OCI-LY3 (cell line): ENCODE results near the gene CELF1.

ENCODE experiments used
- H2AFZ ChIP-seq: fragments of 200-600, 300-600 bp; shearing (Covaris generic); 2 replicates; pipeline ENCODE4 v1.6.0; 2014; ENCODE audit warnings: antibody characterized with exemption, low read depth, low read length
- H3K27ac ChIP-seq: fragments of 200-600, 300-600 bp; sonication (generic); 2 replicates; pipeline ENCODE4 v1.5.1; 2014; ENCODE audit warnings: mild to moderate bottlenecking, low read length, moderate library complexity, mixed read lengths
- H3K27me3 ChIP-seq: fragments of 200-600, 300-600 bp; sonication (generic); 2 replicates; pipeline ENCODE4 v1.6.1; 2014; ENCODE audit warnings: low read depth, low read length, mixed read lengths
- H3K36me3 ChIP-seq: fragments of 200-600, 300-600 bp; sonication (generic); replicated peaks from 2 replicates; pipeline ENCODE3; 2014; ENCODE audit warnings: low read depth, low read length, mixed read lengths
- H3K4me1 ChIP-seq: fragments of 300-600, 200-600 bp; sonication (generic); 2 replicates; pipeline ENCODE4 v1.6.1; 2014; ENCODE audit warnings: low read length, mixed read lengths
- H3K4me2 ChIP-seq: fragments of 200-600, 300-600 bp; sonication (generic); 2 replicates; pipeline ENCODE4 v1.6.1; 2014; ENCODE audit warnings: low read length, mixed read lengths
- H3K4me3 ChIP-seq: fragments of 300-600, 200-600 bp; sonication (generic); 2 replicates; pipeline ENCODE4 v1.5.1; 2014; ENCODE audit warnings: antibody characterized with exemption, mild to moderate bottlenecking, low read length, moderate library complexity
- H3K79me2 ChIP-seq: fragments of 300-600, 200-600 bp; shearing (Covaris generic); 2 replicates; pipeline ENCODE4 v1.6.1; 2014; ENCODE audit warnings: mild to moderate bottlenecking, low read length, mixed read lengths
- H3K9ac ChIP-seq: fragments of 300-600, 200-600 bp; shearing (Covaris generic); 2 replicates; pipeline ENCODE4 v1.6.0; 2014; ENCODE audit warnings: mild to moderate bottlenecking, low read length, moderate library complexity
- H3K9me3 ChIP-seq: fragments of 200-600, 300-600 bp; shearing (Covaris generic); 2 replicates; pipeline ENCODE4 v1.6.1; 2014; ENCODE audit warnings: low read length, mixed read lengths; ENCODE audit not compliant: insufficient read depth
- H4K20me1 ChIP-seq: fragments of 200-600, 300-600 bp; sonication (generic); 2 replicates; pipeline ENCODE4 v1.6.1; 2016; ENCODE audit warnings: low read length, mixed read lengths; ENCODE audit not compliant: insufficient read depth
- CTCF ChIP-seq: fragments of 200-600, 300-600 bp; sonication (generic); IDR thresholded peaks from 2 replicates; pipeline ENCODE4 v1.5.1; 2014; ENCODE audit warnings: antibody characterized with exemption, low read length, low read depth
- EZH2phosphoT487 ChIP-seq: fragments of 200-600 bp; shearing (Covaris generic); IDR thresholded peaks from 2 replicates; pipeline ENCODE4 v1.6.1; 2018; ENCODE audit warnings: antibody characterized with exemption, mixed run types, low read depth

Gene CELF1

DNA sequence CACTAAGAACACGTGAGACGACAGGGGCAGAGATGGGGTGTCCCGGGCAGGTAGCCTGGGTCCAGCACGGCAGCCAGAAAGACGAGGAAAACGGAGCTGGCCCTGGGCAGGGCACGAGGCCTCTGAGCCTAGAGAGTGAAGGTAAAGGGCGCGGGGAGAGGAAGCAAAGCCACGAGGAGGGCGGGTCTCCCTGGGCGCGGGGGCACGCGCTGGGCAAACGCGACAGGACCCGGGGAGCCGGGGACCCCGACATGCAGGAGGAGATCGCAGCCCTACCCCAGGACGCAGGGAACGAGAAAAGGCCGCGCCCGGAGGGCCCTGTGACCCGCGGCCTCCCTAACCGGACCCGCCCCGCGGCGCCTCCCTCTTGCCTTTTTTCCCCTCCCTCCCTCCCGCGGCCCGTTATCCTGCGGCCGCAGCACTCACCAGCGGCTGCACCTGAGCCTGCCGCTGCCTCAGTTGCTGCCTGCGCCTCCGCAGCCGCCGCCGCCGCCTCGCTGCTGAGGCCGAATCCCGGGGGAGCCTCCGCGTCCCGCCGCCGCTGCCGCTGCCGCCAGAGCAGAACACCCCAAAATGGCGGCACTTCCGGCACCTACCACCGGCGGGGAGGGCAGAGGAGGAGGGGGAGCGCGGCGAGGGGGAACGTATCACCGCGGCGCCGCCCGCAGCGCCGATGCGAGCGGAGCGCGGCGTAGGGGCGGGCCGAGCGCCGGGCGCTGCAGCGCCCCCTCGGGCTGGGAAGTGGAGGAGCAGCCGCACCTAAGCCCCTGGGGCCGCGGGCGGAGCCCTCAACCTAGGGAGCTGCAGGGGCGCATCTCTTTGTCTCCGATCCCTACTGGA lies at the start of gene CELF1:
TSS of gene CELF1 (minus strand) at position 567 of the 840 bp plus-strand sequence. CDS start 53,609 bp downstream, outside the sequence.
- Histone ChIP-seq H3K79me2 (peaks cover 56% of the 10 kb centered on the region), H4K20me1 (peaks cover 35% of the 10 kb centered on the region), H3K27ac (peak within 1 kb of the TSS; percentile 81), H3K9me3 (no peaks in the 10 kb centered on the region), H3K27me3 (no peaks in the 10 kb centered on the region), H3K9ac (peak within 1 kb of the TSS; percentile 96), H3K4me3 (peak within 1 kb of the TSS; percentile 90), H3K36me3 (peaks cover 23% of the 10 kb centered on the region), H3K4me1 (peaks cover 21% of the 10 kb centered on the region), H3K4me2 (peak within 1 kb of the TSS; percentile 95), H2AFZ (peak within 1 kb of the TSS; percentile 84; the same call in 1 of the 2 replicates)
- no peak for TF ChIP-seq EZH2phosphoT487
- peak; percentile 71 for TF ChIP-seq CTCF

GRCh38 chr11:47599902-47600301 lies 47.0 kb upstream of the CELF1 start:
- H3K4me1 ChIP-seq, result no peaks in the 10 kb centered on the region
- H3K4me2 ChIP-seq, result no peak overlapping the region
- no peaks in the 10 kb centered on the region for H4K20me1 ChIP-seq
- TF ChIP-seq CTCF, result no peak
- TF ChIP-seq EZH2phosphoT487, result no peak
- H3K9me3 ChIP-seq, result no peaks in the 10 kb centered on the region
- no peaks in the 10 kb centered on the region for H3K36me3 ChIP-seq
- no peak overlapping the region for H3K4me3 ChIP-seq
- H3K27me3 ChIP-seq, result no peaks in the 10 kb centered on the region
- no peak overlapping the region for H3K27ac ChIP-seq
- H2AFZ ChIP-seq, result no peak overlapping the region
- H3K79me2 ChIP-seq, result no peaks in the 10 kb centered on the region
- no peak overlapping the region for H3K9ac ChIP-seq

DNA sequence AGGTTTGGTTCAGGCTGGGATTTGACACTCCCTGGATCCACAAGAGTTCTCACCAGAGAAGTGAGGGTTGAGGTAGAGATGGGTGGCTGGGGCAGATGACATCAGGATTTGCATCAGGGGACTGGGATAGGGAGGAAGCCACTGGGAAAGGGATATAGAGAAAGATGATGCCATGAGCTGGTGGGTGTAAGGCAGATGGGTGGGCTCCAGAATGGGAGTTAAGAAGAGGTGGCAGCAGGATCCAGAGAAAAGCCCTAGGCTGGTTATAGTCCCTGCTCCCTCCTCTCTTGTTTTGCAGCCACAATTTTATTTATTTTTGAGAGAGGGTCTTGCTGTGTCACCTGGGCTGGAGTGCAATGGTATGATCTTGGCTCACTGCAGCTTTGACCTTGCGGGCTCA lies 43.0 kb upstream of the CELF1 start:
- TF ChIP-seq EZH2phosphoT487 (no peak), CTCF (no peak)
- H3K9me3 ChIP-seq, result no peaks in the 10 kb centered on the region
- H3K4me3 ChIP-seq, result no peak overlapping the region
- H3K36me3 ChIP-seq, result no peaks in the 10 kb centered on the region
- H4K20me1 ChIP-seq, result no peaks in the 10 kb centered on the region
- H3K9ac ChIP-seq, result no peak overlapping the region
- H3K4me2 ChIP-seq, result no peak overlapping the region
- H3K4me1 ChIP-seq, result no peaks in the 10 kb centered on the region
- H3K79me2 ChIP-seq, result no peaks in the 10 kb centered on the region
- H2AFZ ChIP-seq, result no peak overlapping the region
- H3K27me3 ChIP-seq, result no peaks in the 10 kb centered on the region
- H3K27ac ChIP-seq, result no peak overlapping the region

GRCh38 chr11:47595029-47595428 lies 42.1 kb upstream of the CELF1 start:
- Histone ChIP-seq H3K27me3 (no peaks in the 10 kb centered on the region), H3K9me3 (no peaks in the 10 kb centered on the region), H3K27ac (no peak overlapping the region), H3K4me2 (no peak overlapping the region), H3K36me3 (no peaks in the 10 kb centered on the region), H3K4me3 (no peak overlapping the region), H3K79me2 (no peaks in the 10 kb centered on the region), H3K4me1 (no peaks in the 10 kb centered on the region), H4K20me1 (no peaks in the 10 kb centered on the region), H3K9ac (no peak overlapping the region), H2AFZ (no peak overlapping the region)
- TF ChIP-seq CTCF (no peak), EZH2phosphoT487 (no peak)
